HepG2 (cell line): ENCODE data around the gene FAM3B. TPM values are rescaled to one million over a fixed set of nuclear protein-coding genes. Genes with fewer than 3 reads are reported as not detected.
A peak's percentile ranks its signal among the peaks of the same experiment; 100 is the strongest.

ENCODE experiments used
- ATAC-seq: fragments of 200-7000 bp; cut with Tn5 transposase; 3 replicates; pipeline ENCODE4 v1.9.1; 2020; ENCODE audit warnings: mild to moderate bottlenecking, moderate library complexity
- BruUV-seq: library from RNA; stranded (reverse); fragments of 400-500 nt; replicated peaks from 2 replicates; lab custom pipeline; 2021; lab: Mats Ljungman, UMichigan
- CTCF ChIA-PET: fragments of 300-600 bp; formaldehyde crosslinking; extraction: SDS; loops from one replicate; lab custom pipeline; 2021; ENCODE audit warnings: low total read pairs, inconsistent platforms, low intra/inter-chr PET ratio; lab: Yijun Ruan, JAX
- POLR2A ChIA-PET: fragments of 350-600 bp; sonication (Branson Sonifier 250); formaldehyde crosslinking; loops from one replicate; lab custom pipeline; 2020; ENCODE audit warnings: antibody characterized with exemption, inconsistent platforms; lab: Yijun Ruan, JAX
- DNase-seq: peaks from one replicate; pipeline ENCODE4 v3.0.0-alpha.2; 2015; ENCODE audit warnings: low spot score
- FAIRE-seq: peaks from 3 replicates; lab custom pipeline; 2011; peaks lifted over from hg19 to GRCh38; lab: Jason Lieb, UNC
- H2AFZ ChIP-seq: one replicate; pipeline ENCODE4 v1.6.1; 2011; ENCODE audit warnings: low read length, inconsistent platforms
- H3K27ac ChIP-seq: fragments of 300-600 bp; 3 replicates; pipeline ENCODE4 v1.8.0; 2011; ENCODE audit warnings: mixed run types, mild to moderate bottlenecking, mixed read lengths, low read length, inconsistent platforms; ENCODE audit not compliant: insufficient read depth; ENCODE audit errors: extremely low read length
- H3K27me3 ChIP-seq, 2 experiments: fragments of 200-600 bp in 1 of 2; 2 replicates in 1 of 2; 3 replicates in 1 of 2; pipeline versions ENCODE4 v1.6.0 to v1.8.0; 2011; ENCODE audit warnings: low read length in 2 of 2, mild to moderate bottlenecking in 2 of 2, moderate library complexity in 2 of 2, inconsistent platforms in 1 of 2; ENCODE audit not compliant: insufficient read depth in 2 of 2, control insufficient read depth in 1 of 2
- H3K36me3 ChIP-seq, 2 experiments: fragments of 200-600 bp in 1 of 2; replicated peaks in 1 of 2; 2 replicates in 1 of 2; 3 replicates in 1 of 2; pipeline versions ENCODE4 v1.5.1 to v1.8.0; 2011; ENCODE audit warnings: low read length in 2 of 2, inconsistent platforms in 1 of 2; ENCODE audit not compliant: insufficient read depth in 2 of 2, control insufficient read depth in 1 of 2
- H3K4me1 ChIP-seq: 2 replicates; pipeline ENCODE4 v1.5.1; 2012; ENCODE audit warnings: low read length, inconsistent platforms; ENCODE audit not compliant: insufficient read depth
- H3K4me2 ChIP-seq: 2 replicates; pipeline ENCODE4 v1.6.0; 2011; ENCODE audit warnings: low read depth, low read length, inconsistent platforms
- H3K4me3 ChIP-seq, 3 experiments: fragments of 200-600 bp in 1 of 3; sonication (generic), shearing (Covaris generic) in 1 of 3; replicated peaks in 1 of 3; 2 replicates each; pipeline ENCODE4 v1.5.1; 2011 to 2016; ENCODE audit warnings: low read length in 3 of 3, inconsistent platforms in 2 of 3, low read depth in 2 of 3, mild to moderate bottlenecking in 2 of 3, control low read depth in 1 of 3, mixed read lengths in 1 of 3; ENCODE audit not compliant: insufficient read depth in 1 of 3
- H3K79me2 ChIP-seq: one replicate; pipeline ENCODE4 v1.6.1; 2011; ENCODE audit warnings: low read length, inconsistent platforms; ENCODE audit not compliant: insufficient read depth
- H3K9ac ChIP-seq: 2 replicates; pipeline ENCODE4 v1.6.0; 2011; ENCODE audit warnings: mild to moderate bottlenecking, low read depth, low read length, inconsistent platforms; ENCODE audit not compliant: insufficient read depth
- H3K9me3 ChIP-seq: 2 replicates; pipeline ENCODE4 v1.5.1; 2012; ENCODE audit warnings: mild to moderate bottlenecking, low read length
- H4K20me1 ChIP-seq: 2 replicates; pipeline ENCODE4 v1.6.0; 2011; ENCODE audit warnings: inconsistent platforms, mild to moderate bottlenecking, low read length, moderate library complexity; ENCODE audit not compliant: insufficient read depth
- ARNT ChIP-seq: fragments of 450-650 bp; IDR thresholded peaks from 2 replicates; pipeline ENCODE4 v1.6.1; 2017
- CEBPG ChIP-seq: IDR thresholded peaks from 2 replicates; pipeline ENCODE4 v1.6.1; 2016
- ELF3 ChIP-seq: IDR thresholded peaks from 2 replicates; pipeline ENCODE4 v1.6.1; 2016; ENCODE audit warnings: missing genetic modification reagents, missing compliant biosample characterization
- HOXA7 ChIP-seq: sonication (generic); formaldehyde crosslinking; IDR thresholded peaks from 2 replicates; pipeline ENCODE4 v1.8.1; 2022; ENCODE audit warnings: mild to moderate bottlenecking, missing genetic modification reagents, moderate library complexity
- PLSCR1 ChIP-seq: sonication (generic); formaldehyde crosslinking; IDR thresholded peaks from 2 replicates; pipeline ENCODE4 v1.5.0; 2020; ENCODE audit warnings: missing genetic modification reagents, mild to moderate bottlenecking, borderline replicate concordance
- SMC3 ChIP-seq: IDR thresholded peaks from 2 replicates; pipeline ENCODE4 v1.6.1; 2011; ENCODE audit warnings: low read length, improper control_type of control experiment
- ZFP62 ChIP-seq: sonication (generic); formaldehyde crosslinking; IDR thresholded peaks from 2 replicates; pipeline ENCODE4 v1.4.0; 2020; ENCODE audit warnings: missing genetic modification reagents
- ZKSCAN1 ChIP-seq: fragments of 150-350 bp; IDR thresholded peaks from 2 replicates; pipeline ENCODE4 v1.6.1; 2014; ENCODE audit warnings: low read length
- ZKSCAN5 ChIP-seq: sonication (generic); formaldehyde crosslinking; IDR thresholded peaks from 2 replicates; pipeline ENCODE4 v1.5.1; 2020; ENCODE audit warnings: mild to moderate bottlenecking, missing genetic modification reagents
- ZNF615 ChIP-seq: sonication (generic); formaldehyde crosslinking; IDR thresholded peaks from 2 replicates; pipeline ENCODE4 v1.5.0; 2020; ENCODE audit warnings: mild to moderate bottlenecking, missing genetic modification reagents, borderline replicate concordance
- ZNF768 ChIP-seq: sonication (generic); formaldehyde crosslinking; IDR thresholded peaks from 2 replicates; pipeline ENCODE4 v1.4.0; 2020; ENCODE audit warnings: missing genetic modification reagents
- WGBS: methylation state at CpG from one replicate; pipeline ENCODE4 v1.1.6; 2017; ENCODE audit warnings: low lambda C conversion rate; 5-methylcytosine and 5-hydroxymethylcytosine counted together
- in situ Hi-C: cut with HindIII; loops from 2 replicates; pipeline ENCODE4 v1.10.0; 2017; ENCODE audit warnings: low pct_unique_long_range_greater_than_20kb; ENCODE audit not compliant: extremely low pct_ligation_motif_present
- intact Hi-C: fragments of 100-400 bp; cut with micrococcal nuclease; formaldehyde crosslinking; loops from one replicate; pipeline ENCODE4 v1.10.0; 2022; ENCODE audit not compliant: unreplicated experiment
- polyA plus RNA-seq, 8 experiments: library from polyadenylated mRNA; depleted of rRNA in 3 of 8; stranded (reverse) in 7 of 8; unstranded in 1 of 8; fragments of >200 nt; fragmentation: Illumina TruSeq in 4 of 8; extraction: Trizol in 4 of 8; gene quantifications; 2 replicates each; pipeline versions ENCODE4 v1.2.1 to v1.2.3, GENCODE V29; 2011 to 2016; ENCODE audit warnings: low read depth in 4 of 8, missing spikeins in 1 of 8, mixed read lengths in 1 of 8; ENCODE audit not compliant: insufficient read depth in 1 of 8
- total RNA-seq, 5 experiments: library from RNA; depleted of rRNA; stranded (reverse); fragments of >200 nt; fragmentation: Illumina TruSeq; extraction: Trizol; gene quantifications; 2 replicates each; pipeline ENCODE4 v1.2.3, GENCODE V29; 2016; ENCODE audit warnings: low read depth in 1 of 5
- TF ChIP-seq, protein P1 (sequence below), 2 experiments: sonication (generic) in 1 of 2; formaldehyde crosslinking in 1 of 2; IDR thresholded peaks; 2 replicates each; pipeline versions ENCODE4 v1.4.0 to v1.6.1; 2016 to 2020; ENCODE audit warnings: borderline replicate concordance in 1 of 2, low read depth in 1 of 2, mild to moderate bottlenecking in 1 of 2, missing genetic modification reagents in 1 of 2
- TF ChIP-seq, protein P2 (sequence below): sonication (generic); formaldehyde crosslinking; IDR thresholded peaks from 2 replicates; pipeline ENCODE4 v1.5.0; 2020; ENCODE audit warnings: mild to moderate bottlenecking, missing genetic modification reagents

Gene FAM3B
- total and polyA plus RNA-seq, 2 of the 13 experiments (the other 11 are each of a cell fraction or from before 2014, with no cell fraction given): 46.5 to 62.0 TPM

GRCh38 chr21:41283211-41283818, 33.3 kb upstream of the FAM3B start (continued):
- TF ChIP-seq CEBPG (CRISPR knock-in tag) (peak; percentile 31), ELF3 (no peak), ZNF768 (CRISPR knock-in tag) (no peak)
- TF ChIP-seq, all 625 proteins: peak for 12

DNA sequence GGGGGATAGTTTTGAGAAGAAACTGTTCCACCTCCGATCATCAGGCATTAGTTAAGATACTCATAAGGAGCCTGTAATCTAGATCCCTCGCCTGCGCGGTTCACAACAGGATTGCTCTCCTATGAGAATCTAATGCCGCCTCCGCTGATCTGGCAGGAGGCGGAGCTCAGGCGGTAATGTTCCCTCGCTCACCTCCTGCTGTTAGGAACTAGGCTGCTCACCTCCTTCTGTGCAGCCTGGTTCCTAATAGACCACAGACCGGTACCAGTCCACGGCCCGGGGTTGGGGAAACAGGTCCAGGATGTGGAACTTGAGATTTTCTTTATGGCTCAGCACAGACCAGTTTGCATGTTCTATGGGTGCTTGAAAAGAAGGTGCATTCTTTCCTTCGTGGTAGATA, 27.2 kb upstream of the FAM3B start:
- Histone ChIP-seq H2AFZ (no peak overlapping the region), H3K9ac (no peak overlapping the region), H3K9me3 (no peaks in the 10 kb centered on the region), H3K79me2 (no peaks in the 10 kb centered on the region), H3K27ac (no peak overlapping the region), H3K27me3 (peaks cover 0 to under 1% of the 10 kb centered on the region in 2 experiments; a peak in 1 of 5 replicates), H4K20me1 (no peaks in the 10 kb centered on the region)
- intact Hi-C loops: loop anchor here (10.0 kb wide), 1 partner anchor 315 kb away; no protein-coding TSS in a partner anchor
- CTCF ChIA-PET: no interaction called here
- TF ChIP-seq ZKSCAN5 (CRISPR knock-in tag) (peak; percentile 97), HOXA7 (CRISPR knock-in tag) (no peak), ZFP62 (CRISPR knock-in tag) (no peak), SMC3 (0 out of 2 replicates have a peak, but pooled peaks have one; percentile 23), PLSCR1 (CRISPR knock-in tag) (no peak), ZKSCAN1 (no peak), ARNT (no peak), ZNF615 (CRISPR knock-in tag) (no peak)
- TF ChIP-seq, protein P1, sequence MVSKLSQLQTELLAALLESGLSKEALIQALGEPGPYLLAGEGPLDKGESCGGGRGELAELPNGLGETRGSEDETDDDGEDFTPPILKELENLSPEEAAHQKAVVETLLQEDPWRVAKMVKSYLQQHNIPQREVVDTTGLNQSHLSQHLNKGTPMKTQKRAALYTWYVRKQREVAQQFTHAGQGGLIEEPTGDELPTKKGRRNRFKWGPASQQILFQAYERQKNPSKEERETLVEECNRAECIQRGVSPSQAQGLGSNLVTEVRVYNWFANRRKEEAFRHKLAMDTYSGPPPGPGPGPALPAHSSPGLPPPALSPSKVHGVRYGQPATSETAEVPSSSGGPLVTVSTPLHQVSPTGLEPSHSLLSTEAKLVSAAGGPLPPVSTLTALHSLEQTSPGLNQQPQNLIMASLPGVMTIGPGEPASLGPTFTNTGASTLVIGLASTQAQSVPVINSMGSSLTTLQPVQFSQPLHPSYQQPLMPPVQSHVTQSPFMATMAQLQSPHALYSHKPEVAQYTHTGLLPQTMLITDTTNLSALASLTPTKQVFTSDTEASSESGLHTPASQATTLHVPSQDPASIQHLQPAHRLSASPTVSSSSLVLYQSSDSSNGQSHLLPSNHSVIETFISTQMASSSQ (IDR thresholded peaks at IDR 0.05; ENCODE audit: low read depth): no peak
- TF ChIP-seq, protein P1 (CRISPR knock-in tag; IDR thresholded peaks at IDR 0.05; ENCODE audit: borderline replicate concordance): no peak
- TF ChIP-seq, protein P2, sequence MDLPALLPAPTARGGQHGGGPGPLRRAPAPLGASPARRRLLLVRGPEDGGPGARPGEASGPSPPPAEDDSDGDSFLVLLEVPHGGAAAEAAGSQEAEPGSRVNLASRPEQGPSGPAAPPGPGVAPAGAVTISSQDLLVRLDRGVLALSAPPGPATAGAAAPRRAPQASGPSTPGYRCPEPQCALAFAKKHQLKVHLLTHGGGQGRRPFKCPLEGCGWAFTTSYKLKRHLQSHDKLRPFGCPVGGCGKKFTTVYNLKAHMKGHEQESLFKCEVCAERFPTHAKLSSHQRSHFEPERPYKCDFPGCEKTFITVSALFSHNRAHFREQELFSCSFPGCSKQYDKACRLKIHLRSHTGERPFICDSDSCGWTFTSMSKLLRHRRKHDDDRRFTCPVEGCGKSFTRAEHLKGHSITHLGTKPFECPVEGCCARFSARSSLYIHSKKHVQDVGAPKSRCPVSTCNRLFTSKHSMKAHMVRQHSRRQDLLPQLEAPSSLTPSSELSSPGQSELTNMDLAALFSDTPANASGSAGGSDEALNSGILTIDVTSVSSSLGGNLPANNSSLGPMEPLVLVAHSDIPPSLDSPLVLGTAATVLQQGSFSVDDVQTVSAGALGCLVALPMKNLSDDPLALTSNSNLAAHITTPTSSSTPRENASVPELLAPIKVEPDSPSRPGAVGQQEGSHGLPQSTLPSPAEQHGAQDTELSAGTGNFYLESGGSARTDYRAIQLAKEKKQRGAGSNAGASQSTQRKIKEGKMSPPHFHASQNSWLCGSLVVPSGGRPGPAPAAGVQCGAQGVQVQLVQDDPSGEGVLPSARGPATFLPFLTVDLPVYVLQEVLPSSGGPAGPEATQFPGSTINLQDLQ (CRISPR knock-in tag): no peak
- TF ChIP-seq, all 625 proteins: peak for 2
- Histone ChIP-seq H3K4me1 (peaks cover 6% of the 10 kb centered on the region; the same call in 1 of the 2 replicates), H3K4me2 (no peak overlapping the region), H3K36me3 (no peaks in the 10 kb centered on the region), H3K4me3 (no peak overlapping the region)
- FAIRE-seq (no peak), ATAC-seq (peak; percentile 88), DNase-seq (peak; percentile 5)
- POLR2A ChIA-PET: interaction anchor here (1.6 kb wide), 1 partner anchor 34 kb away, joined by 6 read pairs; no protein-coding TSS in a partner anchor
- in situ Hi-C loops: loop anchor here (5.0 kb wide), 1 partner anchor 73 kb away; the partner anchor contains the start of gene MX2
- WGBS: 35% methylated on average over 8 of the region's 13 CpGs
- no TSS peak for BruUV-seq
